ENCODE results near the gene CABP2.
A peak's percentile ranks its signal among the peaks of the same experiment; 100 is the strongest.

The CABP2 gene

DNA sequence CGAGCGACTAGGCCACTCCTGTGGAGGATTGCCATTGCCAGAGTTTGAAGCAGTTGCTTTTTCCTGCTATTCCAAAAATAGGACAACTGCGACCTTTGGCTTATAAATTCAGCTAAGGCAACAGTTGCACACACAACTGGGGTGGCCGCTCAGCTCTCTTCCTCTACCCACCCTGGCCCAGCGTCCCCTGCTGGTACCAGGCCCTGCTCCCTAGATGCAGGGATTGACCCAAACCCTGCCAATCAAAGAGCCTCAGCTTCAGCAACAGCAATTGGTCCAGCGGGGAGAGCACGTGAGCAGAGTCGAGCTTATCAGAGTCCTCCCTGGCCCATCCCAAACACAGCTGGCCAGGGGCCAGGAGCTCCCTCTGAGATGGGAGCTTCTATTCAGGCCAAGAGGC lies 22.0 kb upstream of the CABP2 start:
- H3K4me3 ChIP-seq (replicated peaks in 1 of 2; ENCODE audit: low read depth in 2 of 2, low read length in 2 of 2): no peak overlapping the region
- DNase-seq (ENCODE audit: low read depth in 2 of 2): no peak

DNA sequence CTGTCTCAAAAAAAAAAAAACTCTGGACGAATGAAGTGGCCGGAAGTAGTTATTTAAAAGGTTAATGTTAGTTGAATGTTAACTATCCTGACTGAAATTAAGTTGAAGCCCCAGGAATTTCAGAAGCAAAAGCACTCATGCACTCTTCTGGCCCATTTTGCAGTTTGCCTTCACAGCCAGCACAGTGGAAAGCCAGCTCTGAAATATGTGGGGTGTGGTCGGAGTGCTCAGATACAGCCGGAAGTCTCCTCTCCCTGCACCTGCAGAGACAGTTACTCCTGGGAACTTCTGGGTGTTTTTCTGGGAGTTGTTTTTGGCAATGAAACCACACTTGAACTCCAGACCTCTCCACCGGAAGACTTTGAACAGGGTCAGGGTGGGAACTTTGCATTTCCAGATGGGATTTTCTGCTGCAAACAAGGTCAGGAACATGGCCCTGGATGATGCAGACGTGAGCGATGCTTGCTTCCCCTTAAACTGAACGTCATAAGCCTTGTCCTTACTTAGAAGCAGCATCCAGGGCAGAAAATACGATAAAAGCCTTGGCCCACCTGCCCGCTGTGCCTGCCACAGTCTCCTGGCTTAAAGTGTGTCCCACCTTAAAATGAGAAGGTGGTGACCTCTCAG lies 21.5 kb upstream of the CABP2 start:
- TF ChIP-seq, protein P1, sequence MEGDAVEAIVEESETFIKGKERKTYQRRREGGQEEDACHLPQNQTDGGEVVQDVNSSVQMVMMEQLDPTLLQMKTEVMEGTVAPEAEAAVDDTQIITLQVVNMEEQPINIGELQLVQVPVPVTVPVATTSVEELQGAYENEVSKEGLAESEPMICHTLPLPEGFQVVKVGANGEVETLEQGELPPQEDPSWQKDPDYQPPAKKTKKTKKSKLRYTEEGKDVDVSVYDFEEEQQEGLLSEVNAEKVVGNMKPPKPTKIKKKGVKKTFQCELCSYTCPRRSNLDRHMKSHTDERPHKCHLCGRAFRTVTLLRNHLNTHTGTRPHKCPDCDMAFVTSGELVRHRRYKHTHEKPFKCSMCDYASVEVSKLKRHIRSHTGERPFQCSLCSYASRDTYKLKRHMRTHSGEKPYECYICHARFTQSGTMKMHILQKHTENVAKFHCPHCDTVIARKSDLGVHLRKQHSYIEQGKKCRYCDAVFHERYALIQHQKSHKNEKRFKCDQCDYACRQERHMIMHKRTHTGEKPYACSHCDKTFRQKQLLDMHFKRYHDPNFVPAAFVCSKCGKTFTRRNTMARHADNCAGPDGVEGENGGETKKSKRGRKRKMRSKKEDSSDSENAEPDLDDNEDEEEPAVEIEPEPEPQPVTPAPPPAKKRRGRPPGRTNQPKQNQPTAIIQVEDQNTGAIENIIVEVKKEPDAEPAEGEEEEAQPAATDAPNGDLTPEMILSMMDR (IDR thresholded peaks at IDR 0.05; ENCODE audit: low read depth, low read length): no peak
- DNase-seq (ENCODE audit: low read depth in 2 of 2): peak in 1 of 2 donors; percentile 6
- H3K4me3 ChIP-seq (replicated peaks in 1 of 2; ENCODE audit: low read depth in 2 of 2, low read length in 2 of 2): no peak overlapping the region

More for the DNA sequence above, 22.0 kb upstream of the CABP2 start:
- TF ChIP-seq, protein P1 (IDR thresholded peaks at IDR 0.05; ENCODE audit: low read depth, low read length): no peak

DNA sequence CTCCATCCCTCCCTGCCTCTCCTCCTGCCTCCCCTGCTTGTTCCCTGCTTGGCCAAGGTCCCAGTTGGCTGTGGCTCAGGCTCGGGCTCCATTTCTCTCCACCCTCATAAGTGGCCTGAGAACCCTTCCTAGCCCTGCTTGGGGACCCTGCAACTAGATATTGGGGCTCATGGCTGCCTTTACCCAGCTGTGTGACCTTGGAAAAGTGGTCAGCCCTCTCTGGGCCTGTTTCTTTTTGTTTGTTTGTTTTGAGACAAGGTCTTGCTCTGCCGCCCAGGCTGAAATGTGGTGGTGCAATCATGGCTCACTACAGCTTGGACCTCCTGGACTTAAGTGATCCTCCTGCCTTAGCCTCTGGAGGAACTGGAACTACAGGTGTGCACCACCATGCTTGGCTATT lies 20.3 kb upstream of the CABP2 start:
- no peak for DNase-seq (ENCODE audit: low read depth in 2 of 2)
- H3K4me3 ChIP-seq (replicated peaks in 1 of 2; ENCODE audit: low read depth in 2 of 2, low read length in 2 of 2): no peak overlapping the region
- TF ChIP-seq, protein P1 (IDR thresholded peaks at IDR 0.05; ENCODE audit: low read depth, low read length): no peak

DNA sequence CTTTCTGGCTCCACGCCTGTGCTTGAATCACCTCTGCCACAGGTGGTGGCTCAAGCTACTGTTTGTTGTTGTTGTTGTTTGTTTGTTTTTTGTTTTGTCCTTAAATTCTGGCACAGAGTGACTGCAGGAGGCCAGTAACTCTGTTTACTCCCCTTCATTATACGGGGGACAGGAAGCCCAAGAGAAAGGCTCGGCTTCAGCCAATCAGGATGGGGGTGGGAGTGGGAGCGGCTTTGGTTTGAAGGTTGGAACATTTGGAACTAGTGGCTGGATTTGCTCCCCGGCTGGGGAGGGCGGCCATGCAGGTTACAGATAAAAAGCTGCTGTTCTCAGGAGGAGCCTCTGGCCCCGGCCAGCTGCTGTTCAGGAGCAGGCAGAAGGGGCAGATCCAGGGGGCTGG lies 19.7 kb upstream of the CABP2 start:
- DNase-seq (ENCODE audit: low read depth in 2 of 2): no peak
- no peak overlapping the region for H3K4me3 ChIP-seq (replicated peaks in 1 of 2; ENCODE audit: low read depth in 2 of 2, low read length in 2 of 2)
- TF ChIP-seq, protein P1 (IDR thresholded peaks at IDR 0.05; ENCODE audit: low read depth, low read length): no peak

DNA sequence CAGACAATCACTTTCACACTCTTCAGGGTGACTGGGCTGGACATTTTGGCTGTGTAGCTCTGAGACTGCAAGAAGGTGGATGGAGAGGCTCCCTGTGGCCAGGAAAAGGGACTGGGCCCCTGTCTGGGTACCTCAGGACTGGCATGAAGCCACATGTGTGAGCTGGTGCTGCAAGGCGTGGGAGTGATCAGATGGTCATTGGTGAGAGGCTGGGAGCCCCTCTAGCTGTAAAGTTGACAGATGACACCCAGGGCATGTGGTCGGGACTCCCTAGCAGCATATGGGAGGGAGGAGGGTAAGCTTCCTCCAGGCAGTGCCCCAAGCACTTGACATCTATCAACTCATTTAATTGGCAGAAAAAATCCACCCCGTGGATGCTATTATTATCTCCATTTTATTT lies 18.9 kb upstream of the CABP2 start:
- H3K4me3 ChIP-seq (replicated peaks in 1 of 2; ENCODE audit: low read depth in 2 of 2, low read length in 2 of 2): no peak overlapping the region
- TF ChIP-seq, protein P1 (IDR thresholded peaks at IDR 0.05; ENCODE audit: low read depth, low read length): no peak
- DNase-seq (ENCODE audit: low read depth in 2 of 2): no peak

DNA sequence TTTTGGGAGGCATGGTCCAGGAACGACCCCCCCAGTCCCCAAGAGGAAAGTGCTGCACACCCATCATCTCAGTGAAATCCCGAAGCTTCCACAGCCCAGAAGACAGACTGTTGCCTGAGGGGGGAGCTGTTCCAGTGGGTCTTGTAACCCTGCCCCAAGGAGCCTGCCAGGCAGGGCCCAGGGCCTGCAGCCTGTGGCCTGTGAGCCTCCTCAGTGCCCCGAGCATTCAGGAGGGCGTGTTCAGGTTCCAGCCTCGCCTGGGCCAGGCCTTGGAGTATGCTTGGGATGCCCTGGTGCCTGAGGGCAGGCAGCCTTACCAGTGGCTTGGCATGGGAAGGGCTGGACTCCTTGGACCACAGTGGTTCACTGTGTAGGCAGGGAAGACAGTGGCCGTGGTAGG lies 18.0 kb upstream of the CABP2 start:
- TF ChIP-seq, protein P1 (IDR thresholded peaks at IDR 0.05; ENCODE audit: low read depth, low read length): no peak
- no peak overlapping the region for H3K4me3 ChIP-seq (replicated peaks in 1 of 2; ENCODE audit: low read depth in 2 of 2, low read length in 2 of 2)
- DNase-seq (ENCODE audit: low read depth in 2 of 2): no peak

DNA sequence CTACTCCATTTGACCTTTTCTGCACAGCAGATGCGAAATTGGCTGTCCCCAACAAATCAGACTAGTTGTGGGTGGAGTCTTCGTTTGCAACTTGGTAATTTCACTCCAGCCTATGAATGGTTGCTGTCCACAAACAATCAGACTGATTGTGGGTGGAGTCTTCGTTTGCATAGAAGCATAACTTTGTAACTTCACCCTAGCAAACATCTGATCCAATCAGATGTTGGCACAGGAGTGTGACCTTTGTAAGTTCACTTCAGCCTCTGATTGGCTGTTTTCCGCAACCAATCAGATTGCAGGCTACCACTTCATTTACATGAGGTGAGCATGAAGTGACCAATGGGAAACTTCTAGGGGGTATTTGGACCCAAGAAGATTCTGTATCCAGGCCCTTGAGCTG lies 16.3 kb upstream of the CABP2 start:
- no peak overlapping the region for H3K4me3 ChIP-seq (replicated peaks in 1 of 2; ENCODE audit: low read depth in 2 of 2, low read length in 2 of 2)
- no peak for DNase-seq (ENCODE audit: low read depth in 2 of 2)
- TF ChIP-seq, protein P1 (IDR thresholded peaks at IDR 0.05; ENCODE audit: low read depth, low read length): no peak
